Transverse colon (tissue), 4 donors: ENCODE measurements around the gene FBXO3. TPM values are rescaled to one million over a fixed set of nuclear protein-coding genes. Genes with fewer than 3 reads are reported as not detected.

Source experiments
- DNase-seq: peaks from one replicate; pipeline ENCODE4 v3.0.0-alpha.2; 2019
- H3K27ac ChIP-seq, 4 donors: fragments of 200-600 bp; sonication (generic); 2 replicates each; pipeline ENCODE4 v1.5.1; 2016 to 2018; ENCODE audit warnings: inconsistent platforms in 4 of 4
- H3K27me3 ChIP-seq: fragments of 200-600 bp; sonication (generic); 2 replicates; pipeline ENCODE4 v1.5.1; 2017; ENCODE audit warnings: inconsistent platforms
- H3K36me3 ChIP-seq, 4 donors: fragments of 200-600 bp; sonication (generic); 2 replicates each; pipeline ENCODE4 v1.5.1; 2017 to 2019; ENCODE audit warnings: inconsistent platforms in 4 of 4
- H3K4me1 ChIP-seq, 4 donors: fragments of 200-600 bp; sonication (generic); 2 replicates each; pipeline ENCODE4 v1.5.1; 2017 to 2020; ENCODE audit warnings: inconsistent platforms in 4 of 4
- H3K4me3 ChIP-seq, 4 donors: fragments of 200-600 bp; sonication (generic); 1 replicate in 1 of 4; 2 replicates in 3 of 4; pipeline versions ENCODE4 v1.5.1 to v1.6.1; 2017 to 2019; ENCODE audit warnings: inconsistent platforms in 4 of 4
- H3K9me3 ChIP-seq, 2 donors: fragments of 200-600 bp; sonication (generic); 2 replicates each; pipeline ENCODE4 v1.5.1; 2017 to 2019; ENCODE audit warnings: inconsistent platforms in 2 of 2
- CTCF ChIP-seq, 5 experiments: fragments of 200-600 bp in 3 of 5; fragments of 450-650 bp in 2 of 5; sonication (generic) in 3 of 5; IDR thresholded peaks; 1 replicate in 2 of 5; 2 replicates in 3 of 5; pipeline ENCODE4 v1.5.1; 2016 to 2017; ENCODE audit warnings: antibody characterized with exemption in 5 of 5, inconsistent platforms in 3 of 5, mild to moderate bottlenecking in 2 of 5, moderate library complexity in 1 of 5
- EP300 ChIP-seq: sonication (generic); formaldehyde crosslinking; IDR thresholded peaks from one replicate; pipeline ENCODE4 v1.6.1; 2017; ENCODE audit warnings: antibody characterized with exemption, low read depth
- POLR2A ChIP-seq: fragments of 450-650 bp; IDR thresholded peaks from one replicate; pipeline ENCODE4 v1.6.1; 2016; ENCODE audit warnings: antibody characterized with exemption, mild to moderate bottlenecking, moderate library complexity
- POLR2AphosphoS5 ChIP-seq, 3 donors: sonication (generic); formaldehyde crosslinking; IDR thresholded peaks; one replicate each; pipeline ENCODE4 v1.6.1; 2016; ENCODE audit warnings: antibody characterized with exemption in 3 of 3
- WGBS, 2 donors: methylation state at CpG; one replicate each; pipeline ENCODE4 v1.1.5; 2018; ENCODE audit warnings: low coverage in 1 of 2; 5-methylcytosine and 5-hydroxymethylcytosine counted together
- in situ Hi-C, 4 donors: fragments of 200-750 bp; cut with MboI; loops; one replicate each; pipeline versions ENCODE4 v1.15.0 to v1.15.1; 2017; ENCODE audit warnings: low sequenced_read_pairs in 3 of 4, low pct_ligation_motif_present in 1 of 4, low pct_unique_long_range_greater_than_20kb in 1 of 4
- intact Hi-C: fragments of 100-400 bp; cut with DNase I; formaldehyde crosslinking; loops from one replicate; pipeline ENCODE4 v1.15.1; 2023; ENCODE audit warnings: low total_unique reads
- total RNA-seq, 4 donors: library from RNA; depleted of rRNA; stranded (reverse); fragments of >200 nt; gene quantifications; one replicate each; pipeline ENCODE4 v1.1.0, GENCODE V29; 2016

Gene FBXO3
- total RNA-seq, 4 donors from 2014 or later: 9.0 to 48.5 (median 30.7) TPM

DNA sequence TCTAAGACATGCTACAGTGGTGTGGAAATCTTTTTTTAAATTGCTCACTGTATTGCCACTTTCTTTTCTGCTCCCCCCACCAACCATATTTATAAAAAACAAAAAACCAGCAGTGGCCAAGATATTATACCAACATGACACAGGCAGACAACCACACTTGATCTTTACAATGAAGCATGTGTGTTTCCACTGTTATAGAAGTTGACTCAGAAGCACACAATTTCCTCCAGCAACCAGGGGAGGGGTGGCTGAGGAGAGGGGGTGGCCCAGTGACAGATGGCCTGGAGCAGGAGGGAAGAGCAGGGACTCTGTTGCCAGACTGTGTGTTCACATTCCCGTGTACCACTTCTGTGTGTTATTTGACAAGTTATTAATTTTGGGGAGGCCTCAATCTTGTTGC is 52.9 kb downstream of the FBXO3 start:
- H3K27ac ChIP-seq: peak overlapping the region; percentile 52 to 74 (median 62)

DNA sequence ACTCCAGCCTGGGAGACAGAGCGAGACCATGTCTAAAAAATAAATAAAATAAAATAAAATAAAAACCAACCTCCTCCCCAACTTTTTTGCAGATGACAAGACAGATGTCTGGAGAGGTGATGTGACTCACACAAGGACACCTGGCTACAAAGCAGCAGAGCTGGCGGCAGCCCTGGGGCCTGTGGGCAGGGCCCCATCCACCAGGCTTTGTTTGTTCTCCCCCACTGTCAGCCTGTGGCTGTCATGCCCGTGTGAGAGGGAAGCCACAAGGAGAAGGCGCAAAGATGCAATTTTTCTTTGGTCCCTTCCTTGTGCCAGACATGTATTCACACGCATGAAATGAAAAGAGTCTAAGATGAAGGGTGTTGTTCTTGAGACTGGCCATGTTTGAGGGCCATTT is 54.7 kb downstream of the FBXO3 start:
- peaks cover 0 to 29% (median 13%) of the 10 kb centered on the region in 4 donors for H3K36me3 ChIP-seq
- 81 to 100% methylated on average over 3 to 5 of the region's 5 CpGs for WGBS, 2 donors
- H3K9me3 ChIP-seq: no peaks in the 10 kb centered on the region
- H3K27me3 ChIP-seq: no peaks in the 10 kb centered on the region
- TF ChIP-seq POLR2AphosphoS5 (IDR thresholded peaks at IDR 0.05) (no peak), CTCF (IDR thresholded peaks at IDR 0.05) (no peak), EP300 (no peak), POLR2A (no peak)
- intact Hi-C loops: no loop called here
- no peak for DNase-seq
- no peak overlapping the region for H3K27ac ChIP-seq
- in situ Hi-C loops: no loop called here
- peaks cover 18 to 59% (median 32%) of the 10 kb centered on the region in 4 donors for H3K4me1 ChIP-seq
- no peak overlapping the region for H3K4me3 ChIP-seq

More for the DNA sequence above, 52.9 kb downstream of the FBXO3 start:
- Histone ChIP-seq H3K4me1 (peaks cover 18 to 53% (median 23%) of the 10 kb centered on the region in 4 donors), H3K9me3 (no peaks in the 10 kb centered on the region), H3K36me3 (peaks cover 0 to 29% (median 13%) of the 10 kb centered on the region in 4 donors), H3K27me3 (no peaks in the 10 kb centered on the region), H3K4me3 (no peak overlapping the region)
- in situ Hi-C loops: no loop called here
- WGBS, 2 donors: 59% methylated on average over 1 of the region's 1 CpG; no CpG with 5 or more reads in 1 of the 2 donors
- DNase-seq: no peak
- TF ChIP-seq POLR2A: no peak
- TF ChIP-seq EP300: no peak
- TF ChIP-seq CTCF (IDR thresholded peaks at IDR 0.05): no peak
- TF ChIP-seq POLR2AphosphoS5 (IDR thresholded peaks at IDR 0.05): no peak
- intact Hi-C loops: no loop called here

DNA sequence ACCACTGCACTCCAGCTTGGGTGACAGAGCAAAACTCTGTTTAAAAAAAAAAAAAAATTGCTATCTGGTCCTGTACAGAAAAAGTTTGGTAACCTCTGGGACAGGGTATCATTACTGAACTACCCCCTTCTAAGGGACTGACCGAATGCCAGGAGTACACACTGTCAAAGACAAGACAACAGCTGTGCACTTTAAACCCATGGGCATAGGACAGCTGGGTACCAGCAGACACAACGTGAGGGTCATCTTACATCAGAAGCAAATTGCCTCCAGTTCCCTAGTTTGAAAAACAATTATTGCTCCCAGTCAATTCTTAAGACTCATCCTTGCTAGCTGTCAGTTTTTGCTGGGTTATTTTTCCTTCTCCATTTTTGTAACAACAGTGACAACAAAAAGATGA is 55.9 kb downstream of the FBXO3 start:
- no peak for DNase-seq
- H3K27me3 ChIP-seq: no peaks in the 10 kb centered on the region
- H3K4me1 ChIP-seq: peaks cover 11 to 51% (median 31%) of the 10 kb centered on the region in 4 donors
- in situ Hi-C loops (no loop called here), intact Hi-C loops (no loop called here)
- no peak overlapping the region for H3K4me3 ChIP-seq
- no peaks in the 10 kb centered on the region for H3K9me3 ChIP-seq
- TF ChIP-seq POLR2A (no peak), CTCF (IDR thresholded peaks at IDR 0.05) (no peak), POLR2AphosphoS5 (IDR thresholded peaks at IDR 0.05) (no peak), EP300 (no peak)
- H3K27ac ChIP-seq: no peak overlapping the region
- 76% methylated on average over 2 of the region's 2 CpGs; no CpG with 5 or more reads in 1 of the 2 donors for WGBS, 2 donors
- H3K36me3 ChIP-seq: peaks cover 0 to 29% (median 13%) of the 10 kb centered on the region in 4 donors

DNA sequence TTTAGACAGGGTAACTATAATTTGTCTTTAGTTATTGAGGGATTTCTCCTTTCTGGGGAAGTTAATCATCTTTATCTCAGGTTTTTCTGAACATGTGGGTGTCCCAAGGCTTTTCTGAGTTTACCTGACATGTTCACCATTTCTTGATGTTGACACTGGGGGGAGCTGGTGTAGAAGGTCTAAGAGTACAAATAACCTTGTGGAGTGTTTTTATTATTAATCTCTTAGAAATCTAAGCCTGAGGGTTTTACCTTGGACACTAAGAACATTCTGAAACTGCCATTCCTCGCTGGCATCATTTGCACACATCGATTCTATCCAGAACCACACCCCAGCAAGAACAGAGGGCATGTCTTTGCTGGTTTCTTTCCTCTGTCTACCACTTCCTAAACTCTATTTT is 58.1 kb downstream of the FBXO3 start:
- Histone ChIP-seq H3K4me3 (no peak overlapping the region), H3K36me3 (peaks cover 0 to 33% (median 14%) of the 10 kb centered on the region in 4 donors), H3K27me3 (no peaks in the 10 kb centered on the region), H3K9me3 (no peaks in the 10 kb centered on the region), H3K27ac (peak overlapping the region; percentile 4 to 26 (median 18)), H3K4me1 (peaks cover 0 to 34% (median 22%) of the 10 kb centered on the region in 4 donors)
- in situ Hi-C loops: no loop called here
- DNase-seq: no peak
- TF ChIP-seq CTCF (IDR thresholded peaks at IDR 0.05) (peak in 1 of 5 experiments; percentile 24), EP300 (no peak)
- 56% methylated on average over 2 of the region's 2 CpGs; no CpG with 5 or more reads in 1 of the 2 donors for WGBS, 2 donors
- intact Hi-C loops: no loop called here
